ENCODE data around the gene TWF2.

GRCh38 chr3:52246264-52246620 lies 7.3 kb upstream of the TWF2 start:
- no peak for TF ChIP-seq CTCF (IDR thresholded peaks at IDR 0.05)
- TF ChIP-seq POLR2A (IDR thresholded peaks at IDR 0.05): no peak
